Metanephros (tissue), 1 donor: Measurements from ENCODE around the gene ACSL6. TPM values are rescaled to one million over a fixed set of nuclear protein-coding genes. Genes with fewer than 3 reads are reported as not detected.

Source experiments
- total RNA-seq: library from RNA; depleted of rRNA; stranded (reverse); fragments of >200 nt; gene quantifications from one replicate; pipeline ENCODE4 v1.2.3, GENCODE V29; 2014

ACSL6 gene, protein sequence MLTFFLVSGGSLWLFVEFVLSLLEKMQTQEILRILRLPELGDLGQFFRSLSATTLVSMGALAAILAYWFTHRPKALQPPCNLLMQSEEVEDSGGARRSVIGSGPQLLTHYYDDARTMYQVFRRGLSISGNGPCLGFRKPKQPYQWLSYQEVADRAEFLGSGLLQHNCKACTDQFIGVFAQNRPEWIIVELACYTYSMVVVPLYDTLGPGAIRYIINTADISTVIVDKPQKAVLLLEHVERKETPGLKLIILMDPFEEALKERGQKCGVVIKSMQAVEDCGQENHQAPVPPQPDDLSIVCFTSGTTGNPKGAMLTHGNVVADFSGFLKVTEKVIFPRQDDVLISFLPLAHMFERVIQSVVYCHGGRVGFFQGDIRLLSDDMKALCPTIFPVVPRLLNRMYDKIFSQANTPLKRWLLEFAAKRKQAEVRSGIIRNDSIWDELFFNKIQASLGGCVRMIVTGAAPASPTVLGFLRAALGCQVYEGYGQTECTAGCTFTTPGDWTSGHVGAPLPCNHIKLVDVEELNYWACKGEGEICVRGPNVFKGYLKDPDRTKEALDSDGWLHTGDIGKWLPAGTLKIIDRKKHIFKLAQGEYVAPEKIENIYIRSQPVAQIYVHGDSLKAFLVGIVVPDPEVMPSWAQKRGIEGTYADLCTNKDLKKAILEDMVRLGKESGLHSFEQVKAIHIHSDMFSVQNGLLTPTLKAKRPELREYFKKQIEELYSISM
- total RNA-seq = 4.9 TPM

GRCh38 chr5:132011622-132012343 is at the start of gene ACSL6:
Gene ACSL6, minus strand, starts transcription at chr5:132011658. Its CDS starts 105 bp downstream, at chr5:132011553.

DNA sequence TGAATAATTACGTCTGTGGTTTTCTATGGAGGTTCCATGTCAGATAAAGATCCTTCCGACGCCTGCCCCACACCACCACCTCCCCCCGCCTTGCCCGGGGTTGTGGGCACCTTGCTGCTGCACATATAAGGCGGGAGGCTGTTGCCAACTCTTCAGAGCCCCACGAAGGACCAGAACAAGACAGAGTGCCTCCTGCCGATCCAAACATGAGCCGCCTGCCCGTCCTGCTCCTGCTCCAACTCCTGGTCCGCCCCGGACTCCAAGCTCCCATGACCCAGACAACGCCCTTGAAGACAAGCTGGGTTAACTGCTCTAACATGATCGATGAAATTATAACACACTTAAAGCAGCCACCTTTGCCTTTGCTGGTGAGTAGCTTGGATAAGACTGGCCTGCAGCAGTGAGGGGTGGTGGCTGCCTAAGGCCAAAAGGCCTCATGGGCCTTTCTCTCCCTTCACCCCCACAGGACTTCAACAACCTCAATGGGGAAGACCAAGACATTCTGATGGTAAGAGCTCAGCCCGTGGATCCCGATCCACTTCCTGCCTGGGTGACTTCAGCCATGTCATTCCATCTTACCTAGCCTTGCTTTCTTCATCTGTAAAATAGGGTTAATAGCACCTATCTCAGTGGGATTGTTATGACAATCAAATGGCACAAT is 49.2 kb upstream of the ACSL6 start, which contains the start of gene IL3:
IL3 (plus strand) TSS at position 155 of the 661 bp plus-strand sequence; CDS start at position 207, 52 bp downstream.

GRCh38 chr5:131945551-131946168 is 65.8 kb downstream of the ACSL6 start, which contains the start of gene MEIKIN:
Gene MEIKIN, minus strand, starts transcription at chr5:131945663. Its CDS starts 158 bp downstream, at chr5:131945505.

Other genes starting within 250 kb of the ACSL6 start
- 58.2 TPM for gene FNIP1, start 214.6 kb downstream of the ACSL6 start, total RNA-seq
- not detected for gene MEIKIN, start 66.0 kb downstream of the ACSL6 start, total RNA-seq
- not detected for gene IL3, start 49.0 kb upstream of the ACSL6 start, total RNA-seq
- not detected for gene CSF2, start 62.1 kb upstream of the ACSL6 start, total RNA-seq
- 28.6 TPM for gene P4HA2, start 216.2 kb upstream of the ACSL6 start, total RNA-seq
- gene PDLIM4, start 246.0 kb upstream of the ACSL6 start, total RNA-seq = 25.9 TPM